Frontal cortex (tissue), 4 donors: Measurements from ENCODE around the gene SLC5A6. TPM values are rescaled to one million over a fixed set of nuclear protein-coding genes. Genes with fewer than 3 reads are reported as not detected.
A peak's percentile ranks its signal among the peaks of the same experiment; 100 is the strongest.

Source experiments
- DNase-seq, 2 donors: peaks; one replicate each; pipeline ENCODE4 v3.0.0; 2012; ENCODE audit warnings: low spot score in 2 of 2
- FAIRE-seq: peaks from 2 replicates; lab custom pipeline; 2012; peaks lifted over from hg19 to GRCh38; lab: Jason Lieb, UNC
- total RNA-seq: library from RNA; depleted of rRNA; stranded (reverse); fragments of >200 nt; gene quantifications from one replicate; pipeline ENCODE4 v1.2.3, GENCODE V29; 2014
- donor health status: control.
- donor health status: control.
- donor health status: control.

The SLC5A6 gene
- total RNA-seq, 1 donor from 2014 or later, result 17.1 TPM

DNA sequence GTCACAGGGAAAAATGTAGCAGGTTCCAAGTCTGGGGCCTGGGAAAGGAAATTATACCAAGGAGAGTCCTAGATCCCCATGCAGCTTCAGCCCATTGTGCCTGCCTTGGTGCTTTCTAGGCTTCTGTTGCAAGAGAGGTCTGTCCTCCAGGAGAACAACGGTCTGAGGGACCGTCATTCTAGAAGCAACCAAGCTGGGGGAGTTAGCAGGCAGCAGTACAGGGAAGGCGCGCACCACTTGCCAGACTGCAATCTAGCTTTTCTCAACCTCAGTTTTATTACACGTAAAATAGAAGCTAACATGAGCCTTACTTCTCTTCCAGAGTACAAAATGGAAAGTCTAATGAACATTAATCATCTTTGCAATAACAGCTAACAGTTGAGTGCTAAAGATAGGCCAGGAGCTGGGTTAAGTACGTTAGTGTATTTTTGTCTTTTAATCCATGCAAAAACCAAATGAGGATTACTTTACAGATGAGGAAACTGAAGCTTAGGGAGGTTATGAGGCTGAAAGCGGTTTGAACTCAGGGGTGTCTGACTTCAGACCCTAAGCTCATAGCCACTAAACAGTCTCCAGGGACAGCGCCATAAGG is 61.3 kb downstream of the SLC5A6 start:
- no peak for FAIRE-seq
- DNase-seq, result peak in 1 of 2 donors; percentile 7

Other genes starting within 250 kb of the SLC5A6 start
- 13.9 TPM for gene MAPRE3, start 241.6 kb downstream of the SLC5A6 start, total RNA-seq
- 7.7 TPM for gene TMEM214, start 179.3 kb downstream of the SLC5A6 start, total RNA-seq
- gene AGBL5, start 160.6 kb downstream of the SLC5A6 start, total RNA-seq, result 13.5 TPM
- gene OST4, start 140.6 kb downstream of the SLC5A6 start, total RNA-seq, result 163 TPM
- 4.1 TPM for gene EMILIN1, start 133.7 kb downstream of the SLC5A6 start, total RNA-seq
- 4.9 TPM for gene KHK, start 125.5 kb downstream of the SLC5A6 start, total RNA-seq
- gene CGREF1, start 93.1 kb downstream of the SLC5A6 start, total RNA-seq, result 18.3 TPM
- 0.41 TPM for gene ABHD1, start 88.5 kb downstream of the SLC5A6 start, total RNA-seq
- gene PREB, start 77.6 kb downstream of the SLC5A6 start, total RNA-seq, result 20.8 TPM
- not detected for gene PRR30, start 72.9 kb downstream of the SLC5A6 start, total RNA-seq
- gene TCF23, start 63.3 kb downstream of the SLC5A6 start, total RNA-seq, result not detected
- 37.5 TPM for gene ATRAID, start 227 bp downstream of the SLC5A6 start, total RNA-seq
- 13.9 TPM for gene CAD, start 5.1 kb upstream of the SLC5A6 start, total RNA-seq
- 0.82 TPM for gene SLC30A3, start 50.8 kb upstream of the SLC5A6 start, total RNA-seq
- gene DNAJC5G, start 63.2 kb upstream of the SLC5A6 start, total RNA-seq, result not detected
- not detected for gene TRIM54, start 70.2 kb upstream of the SLC5A6 start, total RNA-seq
- gene UCN, start 96.2 kb upstream of the SLC5A6 start, total RNA-seq, result 1.2 TPM
- gene MPV17, start 110.8 kb upstream of the SLC5A6 start, total RNA-seq, result 41.6 TPM
- gene GTF3C2, start 144.5 kb upstream of the SLC5A6 start, total RNA-seq, result 37.5 TPM
- 16.7 TPM for gene EIF2B4, start 158.1 kb upstream of the SLC5A6 start, total RNA-seq
- 47.7 TPM for gene SNX17, start 158.3 kb upstream of the SLC5A6 start, total RNA-seq
- gene ZNF513, start 168.5 kb upstream of the SLC5A6 start, total RNA-seq, result 12.6 TPM
- 72.2 TPM for gene PPM1G, start 197.3 kb upstream of the SLC5A6 start, total RNA-seq
- gene NRBP1, start 216.4 kb upstream of the SLC5A6 start, total RNA-seq, result 68.9 TPM
- not detected for gene KRTCAP3, start 230.1 kb upstream of the SLC5A6 start, total RNA-seq